NCI-H1105 (cell line): Measurements from ENCODE around the gene PPIE.

ENCODE experiments used
- DNase-seq: peaks from one replicate; lab custom pipeline; 2025; lab: John Stamatoyannopoulos, UW

PPIE gene

GRCh38 chr1:39808784-39809517 lies 70.3 kb downstream of the PPIE start:
- no peak for DNase-seq

GRCh38 chr1:39812913-39813312 lies 74.2 kb downstream of the PPIE start:
- DNase-seq, result no peak
